22Rv1 (cell line): ENCODE measurements around the gene PELI1.

Source experiments
- H3K27ac ChIP-seq: fragments of 450-650 bp; 2 replicates; pipeline ENCODE4 v1.5.1; 2017
- ZFX ChIP-seq: fragments of 450-650 bp; IDR thresholded peaks from 2 replicates; pipeline ENCODE4 v1.6.1; 2017; ENCODE audit warnings: antibody characterized with exemption, borderline replicate concordance
- TF ChIP-seq, protein P1 (sequence below): fragments of 450-650 bp; IDR thresholded peaks from 2 replicates; pipeline ENCODE4 v1.5.1; 2017; ENCODE audit warnings: mild to moderate bottlenecking

PELI1 gene

DNA sequence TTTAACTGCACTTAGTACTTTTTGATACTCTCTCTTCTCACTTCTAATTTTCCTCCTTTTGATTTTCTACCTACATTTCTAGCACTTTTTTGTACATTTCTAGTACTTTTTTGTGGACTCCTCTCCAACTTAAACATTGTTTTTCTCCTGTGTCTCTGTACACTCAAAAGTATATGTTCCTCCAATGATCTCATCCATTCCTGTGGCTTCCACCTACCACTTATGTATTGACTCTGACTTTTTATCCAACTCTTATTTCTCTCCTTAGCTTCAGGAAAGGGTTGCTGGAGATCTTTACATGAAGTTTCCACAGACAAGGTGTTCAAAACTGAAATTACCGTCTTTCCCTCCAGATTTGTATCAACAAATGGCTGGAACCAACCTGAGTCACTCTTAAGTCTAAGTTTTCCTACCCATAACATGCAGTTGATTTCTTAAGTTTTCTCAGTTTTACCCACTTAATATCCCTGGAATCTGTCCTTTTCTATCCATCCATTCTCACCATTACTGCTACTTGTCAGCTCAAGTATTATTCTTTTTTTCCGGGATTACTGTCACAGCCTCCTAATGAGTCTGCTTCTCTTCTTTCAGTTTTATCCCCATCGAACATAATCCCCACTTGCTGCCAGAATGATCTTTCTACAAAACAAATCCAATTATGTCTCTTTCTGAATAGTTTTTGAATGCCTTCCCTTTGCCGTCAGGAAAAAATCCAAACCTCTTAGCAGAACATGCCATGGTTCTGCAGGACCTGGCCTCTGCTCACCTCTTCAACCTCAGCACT is 22.6 kb upstream of the PELI1 start:
- no peak overlapping the region for H3K27ac ChIP-seq
- no peak for TF ChIP-seq ZFX
- TF ChIP-seq, protein P1, sequence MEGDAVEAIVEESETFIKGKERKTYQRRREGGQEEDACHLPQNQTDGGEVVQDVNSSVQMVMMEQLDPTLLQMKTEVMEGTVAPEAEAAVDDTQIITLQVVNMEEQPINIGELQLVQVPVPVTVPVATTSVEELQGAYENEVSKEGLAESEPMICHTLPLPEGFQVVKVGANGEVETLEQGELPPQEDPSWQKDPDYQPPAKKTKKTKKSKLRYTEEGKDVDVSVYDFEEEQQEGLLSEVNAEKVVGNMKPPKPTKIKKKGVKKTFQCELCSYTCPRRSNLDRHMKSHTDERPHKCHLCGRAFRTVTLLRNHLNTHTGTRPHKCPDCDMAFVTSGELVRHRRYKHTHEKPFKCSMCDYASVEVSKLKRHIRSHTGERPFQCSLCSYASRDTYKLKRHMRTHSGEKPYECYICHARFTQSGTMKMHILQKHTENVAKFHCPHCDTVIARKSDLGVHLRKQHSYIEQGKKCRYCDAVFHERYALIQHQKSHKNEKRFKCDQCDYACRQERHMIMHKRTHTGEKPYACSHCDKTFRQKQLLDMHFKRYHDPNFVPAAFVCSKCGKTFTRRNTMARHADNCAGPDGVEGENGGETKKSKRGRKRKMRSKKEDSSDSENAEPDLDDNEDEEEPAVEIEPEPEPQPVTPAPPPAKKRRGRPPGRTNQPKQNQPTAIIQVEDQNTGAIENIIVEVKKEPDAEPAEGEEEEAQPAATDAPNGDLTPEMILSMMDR = no peak

DNA sequence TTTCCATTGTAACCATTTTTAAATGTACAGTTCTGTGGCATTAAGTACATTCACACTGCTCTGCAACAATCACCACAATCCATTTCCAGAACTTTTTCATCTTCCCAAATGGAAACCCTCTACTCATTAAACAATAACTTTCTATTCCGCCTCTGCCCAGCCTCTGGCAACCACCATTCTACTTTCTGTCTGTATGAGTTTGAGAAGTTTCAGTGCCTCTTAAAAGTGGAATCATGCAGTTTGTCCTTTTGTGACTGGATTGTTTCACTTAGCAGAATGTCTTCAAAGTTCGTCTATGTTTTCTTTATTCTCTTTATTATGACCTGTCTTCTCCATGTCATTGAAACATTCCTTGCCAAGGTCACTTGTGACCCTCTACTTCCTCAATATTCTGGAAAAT is 22.0 kb upstream of the PELI1 start:
- no peak for TF ChIP-seq ZFX
- TF ChIP-seq, protein P1 = no peak
- no peak overlapping the region for H3K27ac ChIP-seq

DNA sequence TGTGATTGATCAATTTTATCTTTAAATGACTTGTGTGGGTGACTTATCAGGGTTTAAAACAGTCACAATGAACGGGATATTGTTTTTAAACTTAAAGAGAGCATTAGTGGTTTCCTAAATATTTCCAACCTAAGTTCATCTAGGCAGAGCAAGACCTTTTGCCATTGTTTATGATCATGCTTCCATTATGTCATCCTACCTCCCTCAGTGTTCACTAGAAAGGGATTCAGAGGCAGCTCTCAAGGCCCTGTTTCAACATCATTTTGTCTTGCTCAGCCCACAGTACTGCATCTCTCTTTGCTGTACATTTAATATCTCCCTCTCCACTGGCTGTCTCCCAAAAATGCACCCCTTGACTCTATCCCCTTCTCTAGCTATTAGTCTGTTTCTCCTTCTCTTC is 21.5 kb upstream of the PELI1 start:
- no peak overlapping the region for H3K27ac ChIP-seq
- TF ChIP-seq ZFX = no peak
- TF ChIP-seq, protein P1 = no peak

DNA sequence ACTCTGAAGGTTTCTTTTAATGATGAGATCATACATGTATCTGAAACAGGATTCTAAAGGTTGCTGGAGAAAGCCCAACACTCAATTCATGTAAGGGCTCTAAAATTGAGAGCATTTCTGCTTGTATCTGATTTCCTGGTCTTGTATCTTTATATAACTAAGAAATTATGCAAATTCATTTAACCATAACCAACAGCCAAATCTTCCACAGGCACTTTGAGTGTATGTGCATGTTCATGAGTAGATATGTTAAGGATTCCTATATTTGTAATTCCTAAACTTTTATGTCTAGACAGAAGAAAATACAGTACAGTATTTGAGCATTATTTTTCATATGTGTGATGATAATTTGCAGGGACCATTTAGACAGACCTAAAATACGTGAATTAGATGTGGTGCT is 20.4 kb upstream of the PELI1 start:
- H3K27ac ChIP-seq = no peak overlapping the region
- TF ChIP-seq, protein P1 = no peak
- TF ChIP-seq ZFX = no peak

DNA sequence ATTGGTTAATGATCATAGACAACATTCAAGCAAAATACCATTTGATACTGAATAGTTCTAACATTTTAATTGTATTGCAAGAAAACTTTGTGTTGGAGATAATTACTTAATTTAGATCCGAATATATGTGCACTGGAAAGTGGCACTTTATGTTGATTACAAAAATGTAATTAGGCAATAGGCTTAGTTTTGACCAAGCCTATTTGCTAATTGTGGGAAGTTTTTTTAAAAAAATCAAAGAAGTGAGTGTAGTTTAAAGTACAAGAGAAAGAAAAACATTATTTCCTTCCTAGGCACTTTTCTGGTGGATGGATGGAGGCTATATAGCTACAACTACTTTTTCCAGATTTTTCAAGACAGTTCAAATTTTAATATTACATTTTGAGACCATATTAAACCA is 18.3 kb upstream of the PELI1 start:
- TF ChIP-seq, protein P1 = no peak
- TF ChIP-seq ZFX = no peak
- no peak overlapping the region for H3K27ac ChIP-seq

DNA sequence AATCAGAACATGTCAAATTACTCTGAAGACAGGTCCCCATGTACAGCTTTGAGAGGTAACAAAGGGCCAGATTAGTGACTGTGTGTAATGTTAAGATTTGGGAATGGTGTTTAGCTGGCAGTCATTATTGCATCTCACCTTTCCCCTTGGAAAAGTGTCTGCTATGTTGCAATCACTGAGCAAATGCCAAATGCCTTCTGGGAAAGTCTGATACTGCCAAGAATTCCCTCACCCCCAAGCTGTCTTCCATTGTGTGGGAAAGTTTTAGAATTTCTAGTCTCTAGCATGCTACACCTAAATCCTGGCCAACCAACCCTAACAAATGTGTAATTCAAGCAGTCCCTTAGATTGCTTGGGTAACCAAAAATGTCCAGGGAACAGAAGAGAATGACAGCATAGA is 13.6 kb upstream of the PELI1 start:
- TF ChIP-seq, protein P1 = no peak
- no peak for TF ChIP-seq ZFX

DNA sequence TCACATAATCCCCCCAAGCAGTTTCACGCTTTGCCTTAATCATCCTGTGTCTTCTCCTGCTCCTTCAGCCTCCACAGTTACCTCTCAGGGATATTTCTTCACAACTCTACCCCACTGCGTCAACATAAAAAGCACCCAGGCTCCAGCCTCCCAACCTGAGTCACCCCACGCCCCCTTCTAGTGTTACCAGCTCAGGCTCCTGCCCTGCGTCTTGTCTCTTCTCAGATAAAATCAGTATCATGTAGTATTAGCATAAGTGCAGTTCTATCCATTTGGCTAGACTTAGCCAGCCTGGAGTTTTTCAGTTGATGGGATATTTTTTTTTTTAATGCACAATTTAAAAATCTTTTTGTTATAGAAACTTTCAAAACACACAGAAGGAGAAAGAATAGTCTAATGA is 9.6 kb upstream of the PELI1 start:
- TF ChIP-seq, protein P1 = no peak
- no peak for TF ChIP-seq ZFX
- H3K27ac ChIP-seq = no peak overlapping the region

More for the DNA sequence above, 13.6 kb upstream of the PELI1 start:
- no peak overlapping the region for H3K27ac ChIP-seq
